CD8-positive, alpha-beta memory T cell (primary cell): Measurements from ENCODE around the gene CYP2D6. TPM values are rescaled to one million over a fixed set of nuclear protein-coding genes. Genes with fewer than 3 reads are reported as not detected.

Experiments
- CTCF ChIA-PET: fragments of 350-600 bp; sonication (Branson Sonifier 250); formaldehyde crosslinking; loops from one replicate; lab custom pipeline; 2021; ENCODE audit warnings: antibody characterized with exemption; lab: Charles Lee
- POLR2A ChIA-PET: fragments of 350-600 bp; sonication (Branson Sonifier 250); formaldehyde crosslinking; loops from one replicate; lab custom pipeline; 2021; ENCODE audit warnings: antibody characterized with exemption; lab: Charles Lee
- DNase-seq, 5 donors: peaks; one replicate each; pipeline versions ENCODE4 v3.0.0 to v3.0.0-alpha.2; 2020 to 2022; ENCODE audit warnings: mixed read lengths in 1 of 5
- H3K27ac ChIP-seq: one replicate; pipeline ENCODE4 v1.7.0; 2013; ENCODE audit warnings: low read depth, mild to moderate bottlenecking, low read length, moderate library complexity
- H3K27me3 ChIP-seq: 2 replicates; pipeline ENCODE4 v1.7.0; 2013; ENCODE audit warnings: low read length, mild to moderate bottlenecking; ENCODE audit not compliant: insufficient read depth, poor library complexity, severe bottlenecking
- H3K36me3 ChIP-seq: 2 replicates; pipeline ENCODE4 v1.7.0; 2013; ENCODE audit warnings: mild to moderate bottlenecking, low read length, moderate library complexity; ENCODE audit not compliant: insufficient read depth
- H3K4me1 ChIP-seq: 2 replicates; pipeline ENCODE4 v1.7.0; 2013; ENCODE audit warnings: mild to moderate bottlenecking, low read length, moderate library complexity; ENCODE audit not compliant: insufficient read depth
- H3K4me3 ChIP-seq: 2 replicates; pipeline ENCODE4 v1.7.0; 2013; ENCODE audit warnings: mild to moderate bottlenecking, low read length
- H3K9me3 ChIP-seq: 2 replicates; pipeline ENCODE4 v1.7.0; 2013; ENCODE audit warnings: mild to moderate bottlenecking, low read length
- H3K27ac Mint-ChIP-seq, 8 donors: one replicate each; pipeline ENCODE4 v1.8.0; 2020 to 2021; ENCODE audit warnings: mixed read lengths in 8 of 8, mild to moderate bottlenecking in 6 of 8, inconsistent platforms in 3 of 8, moderate library complexity in 3 of 8
- H3K27me3 Mint-ChIP-seq, 2 donors: one replicate each; pipeline ENCODE4 v1.8.0; 2020 to 2021; ENCODE audit warnings: mixed read lengths in 2 of 2, mild to moderate bottlenecking in 1 of 2, moderate library complexity in 1 of 2
- H3K36me3 Mint-ChIP-seq, 3 donors: one replicate each; pipeline ENCODE4 v1.8.0; 2020 to 2021; ENCODE audit warnings: mixed read lengths in 3 of 3, inconsistent platforms in 1 of 3, mild to moderate bottlenecking in 1 of 3
- H3K4me1 Mint-ChIP-seq, 3 donors: one replicate each; pipeline ENCODE4 v1.8.0; 2020 to 2021; ENCODE audit warnings: mixed read lengths in 3 of 3, inconsistent platforms in 1 of 3, mild to moderate bottlenecking in 1 of 3
- H3K4me3 Mint-ChIP-seq, 7 donors: one replicate each; pipeline ENCODE4 v1.8.0; 2020 to 2021; ENCODE audit warnings: mixed read lengths in 7 of 7, mild to moderate bottlenecking in 6 of 7, moderate library complexity in 4 of 7, inconsistent platforms in 2 of 7
- H3K9me3 Mint-ChIP-seq, 5 donors: one replicate each; pipeline ENCODE4 v1.8.0; 2020 to 2022; ENCODE audit warnings: mixed read lengths in 5 of 5, mild to moderate bottlenecking in 3 of 5, moderate library complexity in 2 of 5, inconsistent platforms in 1 of 5
- polyA plus RNA-seq: library from polyadenylated mRNA; unstranded; fragments of 300-500 nt; fragmentation: Illumina TruSeq; gene quantifications from one replicate; pipeline ENCODE4 v1.2.3, GENCODE V29; 2021
- total RNA-seq, 2 experiments: library from RNA; stranded (reverse); gene quantifications; one replicate each; pipeline ENCODE4 v1.2.3, GENCODE V29; 2021

CYP2D6 gene
- total and polyA plus RNA-seq, 3 experiments from 2014 or later = 0.26 to 2.2 (median 1.8) TPM

- H3K4me3 Mint-ChIP-seq = peak overlapping the region in 1 of 7 donors; percentile 67
- peaks cover 18% of the 10 kb centered on the region for H3K4me1 ChIP-seq
- H3K36me3 Mint-ChIP-seq = peaks cover 6 to 67% (median 6%) of the 10 kb centered on the region in 3 donors
- H3K4me3 ChIP-seq = no peak overlapping the region
- H3K27ac Mint-ChIP-seq = peak overlapping the region in 2 of 8 donors; percentile 21 to 27
- H3K36me3 ChIP-seq = peaks cover 37% of the 10 kb centered on the region
- DNase-seq = no peak
- CTCF ChIA-PET = no interaction called here
- H3K9me3 Mint-ChIP-seq = no peaks in the 10 kb centered on the region
- H3K4me1 Mint-ChIP-seq = peaks cover 32 to 65% (median 42%) of the 10 kb centered on the region in 3 donors
- no peaks in the 10 kb centered on the region for H3K9me3 ChIP-seq
- no peak overlapping the region for H3K27ac ChIP-seq
- H3K27me3 ChIP-seq = no peaks in the 10 kb centered on the region
- H3K27me3 Mint-ChIP-seq = no peaks in the 10 kb centered on the region
- POLR2A ChIA-PET = no interaction called here
Observed at GRCh38 chr22:42083119-42083518, 47.5 kb downstream of the CYP2D6 start.

- H3K27ac Mint-ChIP-seq = peak overlapping the region; percentile 97 to 100 (median 98)
- peaks cover 2 to 47% (median 6%) of the 10 kb centered on the region in 3 donors for H3K36me3 Mint-ChIP-seq
- no peaks in the 10 kb centered on the region for H3K9me3 Mint-ChIP-seq
- H3K4me1 Mint-ChIP-seq = peaks cover 27 to 51% (median 31%) of the 10 kb centered on the region in 3 donors
- H3K9me3 ChIP-seq = no peaks in the 10 kb centered on the region
- ChIA-PET POLR2A (interaction anchor here (0.7 to 3.0 kb wide), 5 partner anchors 10 to 364 kb away, joined by 4 to 68 read pairs (median 5); partner anchors contain the start of genes NAGA, NDUFA6 and WBP2NL), CTCF (interaction anchor here (2.0 to 4.7 kb wide), 2 partner anchors 10 to 364 kb away, joined by 4 to 41 read pairs; partner anchors contain the start of gene NDUFA6)
- no peak for DNase-seq
- no peaks in the 10 kb centered on the region for H3K27me3 ChIP-seq
- peaks cover 17% of the 10 kb centered on the region for H3K36me3 ChIP-seq
- H3K4me1 ChIP-seq = peaks cover 18% of the 10 kb centered on the region
- peak overlapping the region; percentile 92 for H3K27ac ChIP-seq
- H3K4me3 Mint-ChIP-seq = peak overlapping the region; percentile 93 to 98 (median 96)
- no peaks in the 10 kb centered on the region for H3K27me3 Mint-ChIP-seq
- H3K4me3 ChIP-seq = peak overlapping the region; percentile 81
Observed at GRCh38 chr22:42080287-42080686, 50.3 kb downstream of the CYP2D6 start.

- peak within 1 kb of the TSS; percentile 81 for H3K4me3 ChIP-seq
- peaks cover 24% of the 10 kb centered on the region for H3K4me1 ChIP-seq
- peak; percentile 98 to 99 (median 99) for DNase-seq
- no peaks in the 10 kb centered on the region for H3K27me3 ChIP-seq
- Mint-ChIP-seq H3K4me1 (peaks cover 30 to 57% (median 37%) of the 10 kb centered on the region in 3 donors), H3K36me3 (peaks cover 2 to 40% (median 6%) of the 10 kb centered on the region in 3 donors), H3K27ac (peak within 1 kb of the TSS; percentile 97 to 100 (median 98)), H3K27me3 (no peaks in the 10 kb centered on the region), H3K9me3 (no peaks in the 10 kb centered on the region), H3K4me3 (peak within 1 kb of the TSS; percentile 93 to 98 (median 96))
- peak within 1 kb of the TSS; percentile 92 for H3K27ac ChIP-seq
- peaks cover 17% of the 10 kb centered on the region for H3K36me3 ChIP-seq
- no peaks in the 10 kb centered on the region for H3K9me3 ChIP-seq
- CTCF ChIA-PET = interaction anchor here (2.0 to 4.7 kb wide), 3 partner anchors 10 to 365 kb away, joined by 4 to 41 read pairs (median 9); partner anchors contain the start of gene NDUFA6
- POLR2A ChIA-PET = interaction anchor here (0.5 to 3.0 kb wide), 11 partner anchors 9 to 365 kb away, joined by 3 to 68 read pairs (median 5); partner anchors contain the start of genes CCDC134, CENPM, NAGA and NDUFA6
Observed at GRCh38 chr22:42079319-42080251, 51.0 kb downstream of the CYP2D6 start, which contains the start of gene SMDT1. Gene SMDT1, plus strand, starts transcription at chr22:42079700. Its CDS starts 69 bp downstream, at chr22:42079769.

GRCh38 chr22:42078469-42079318, 51.9 kb downstream of the CYP2D6 start:
- H3K9me3 Mint-ChIP-seq = no peaks in the 10 kb centered on the region
- Histone ChIP-seq H3K36me3 (peaks cover 13% of the 10 kb centered on the region), H3K27me3 (no peaks in the 10 kb centered on the region), H3K9me3 (no peaks in the 10 kb centered on the region), H3K27ac (peak overlapping the region; percentile 92), H3K4me3 (peak overlapping the region; percentile 81), H3K4me1 (peaks cover 24% of the 10 kb centered on the region)
- DNase-seq = no peak
- H3K27me3 Mint-ChIP-seq = no peaks in the 10 kb centered on the region
- H3K4me1 Mint-ChIP-seq = peaks cover 30 to 57% (median 37%) of the 10 kb centered on the region in 3 donors
- peaks cover 2 to 33% (median 6%) of the 10 kb centered on the region in 3 donors for H3K36me3 Mint-ChIP-seq
- CTCF ChIA-PET = interaction anchor here (2.2 to 4.7 kb wide), 2 partner anchors 9 to 12 kb away, joined by 9 to 41 read pairs; partner anchors contain the start of gene NDUFA6
- POLR2A ChIA-PET = interaction anchor here (0.5 to 3.0 kb wide), 5 partner anchors 8 to 290 kb away, joined by 3 to 68 read pairs (median 6); partner anchors contain the start of genes NAGA and NDUFA6
- H3K27ac Mint-ChIP-seq = peak overlapping the region; percentile 97 to 100 (median 98)
- H3K4me3 Mint-ChIP-seq = peak overlapping the region; percentile 93 to 98 (median 96)

GRCh38 chr22:42077486-42078125, 53.0 kb downstream of the CYP2D6 start:
- no peak for DNase-seq
- no peaks in the 10 kb centered on the region for H3K27me3 ChIP-seq
- no peaks in the 10 kb centered on the region for H3K27me3 Mint-ChIP-seq
- H3K4me1 Mint-ChIP-seq = peaks cover 34 to 63% (median 41%) of the 10 kb centered on the region in 3 donors
- peaks cover 2 to 23% (median 3%) of the 10 kb centered on the region in 3 donors for H3K36me3 Mint-ChIP-seq
- no peak overlapping the region for H3K4me3 ChIP-seq
- peaks cover 24% of the 10 kb centered on the region for H3K4me1 ChIP-seq
- peaks cover 3% of the 10 kb centered on the region for H3K36me3 ChIP-seq
- no peaks in the 10 kb centered on the region for H3K9me3 ChIP-seq
- H3K27ac ChIP-seq = no peak overlapping the region
- ChIA-PET CTCF (interaction anchor here (2.2 to 4.7 kb wide), 2 partner anchors 8 to 13 kb away, joined by 9 to 41 read pairs; partner anchors contain the start of gene NDUFA6), POLR2A (interaction anchor here (2.9 kb wide), 1 partner anchor 7 kb away, joined by 19 read pairs; the partner anchor contains the start of gene NAGA)
- peak overlapping the region in 1 of 7 donors; percentile 82 for H3K4me3 Mint-ChIP-seq
- peak overlapping the region in 7 of 8 donors; percentile 23 to 99 (median 79) for H3K27ac Mint-ChIP-seq
- H3K9me3 Mint-ChIP-seq = no peaks in the 10 kb centered on the region

GRCh38 chr22:42076764-42077485, 53.7 kb downstream of the CYP2D6 start:
- DNase-seq = no peak
- CTCF ChIA-PET = interaction anchor here (0.7 kb wide), 1 partner anchor 361 kb away, joined by 3 read pairs; no protein-coding TSS in a partner anchor
- H3K9me3 ChIP-seq = no peaks in the 10 kb centered on the region

More at GRCh38 chr22:42076764-42077485, 53.7 kb downstream of the CYP2D6 start:
- H3K27ac Mint-ChIP-seq = peak overlapping the region in 4 of 8 donors; percentile 11 to 56 (median 35)
- peak overlapping the region in 1 of 7 donors; percentile 82 for H3K4me3 Mint-ChIP-seq
- no peaks in the 10 kb centered on the region for H3K9me3 Mint-ChIP-seq
- H3K27me3 ChIP-seq = no peaks in the 10 kb centered on the region
- H3K36me3 ChIP-seq = no peaks in the 10 kb centered on the region
- no peak overlapping the region for H3K27ac ChIP-seq
- H3K4me1 Mint-ChIP-seq = peaks cover 33 to 60% (median 37%) of the 10 kb centered on the region in 3 donors
- no peaks in the 10 kb centered on the region for H3K27me3 Mint-ChIP-seq
- no peak overlapping the region for H3K4me3 ChIP-seq
- H3K4me1 ChIP-seq = peaks cover 24% of the 10 kb centered on the region
- POLR2A ChIA-PET = interaction anchor here (1.1 kb wide), 1 partner anchor 13 kb away, joined by 5 read pairs; no protein-coding TSS in a partner anchor
- H3K36me3 Mint-ChIP-seq = peaks cover 0 to 17% (median 2%) of the 10 kb centered on the region in 3 donors
